Mesendoderm (in vitro differentiated cells): ENCODE data around the gene AFF1.

Experiments used
- DNase-seq: peaks from one replicate; pipeline ENCODE4 v3.0.0; 2013
- H2AK5ac ChIP-seq: 2 replicates; pipeline ENCODE4 v1.6.1; 2013; ENCODE audit warnings: low read length, inconsistent platforms
- H2BK120ac ChIP-seq: 2 replicates; pipeline ENCODE4 v1.6.1; 2013; ENCODE audit warnings: low read depth, mild to moderate bottlenecking, low read length, moderate library complexity, mixed read lengths
- H2BK15ac ChIP-seq: replicated peaks from 2 replicates; pipeline ENCODE4 v1.6.1; 2013; ENCODE audit warnings: low read depth, mild to moderate bottlenecking, moderate library complexity
- H2BK5ac ChIP-seq: 2 replicates; pipeline ENCODE4 v1.6.1; 2013; ENCODE audit warnings: low read length, inconsistent platforms
- H3K18ac ChIP-seq: 2 replicates; pipeline ENCODE4 v1.6.1; 2013; ENCODE audit warnings: mild to moderate bottlenecking, low read length, mixed read lengths
- H3K23ac ChIP-seq: one replicate; pipeline ENCODE4 v1.6.1; 2013; ENCODE audit warnings: low read length
- H3K27ac ChIP-seq: 2 replicates; pipeline ENCODE4 v1.5.1; 2013; ENCODE audit warnings: low read depth, mild to moderate bottlenecking, inconsistent platforms, low read length, moderate library complexity
- H3K27me3 ChIP-seq: 2 replicates; pipeline ENCODE4 v1.6.1; 2013; ENCODE audit warnings: low read length, control low read depth, mild to moderate bottlenecking, inconsistent platforms; ENCODE audit not compliant: insufficient read depth, poor library complexity
- H3K36me3 ChIP-seq: 2 replicates; pipeline ENCODE4 v1.6.1; 2013; ENCODE audit warnings: low read length, inconsistent platforms; ENCODE audit not compliant: control insufficient read depth, insufficient read depth
- H3K4ac ChIP-seq: one replicate; pipeline ENCODE4 v1.6.1; 2013; ENCODE audit warnings: low read depth, mild to moderate bottlenecking, low read length, moderate library complexity
- H3K4me1 ChIP-seq: 2 replicates; pipeline ENCODE4 v1.6.1; 2013; ENCODE audit warnings: low read depth, low read length, inconsistent platforms; ENCODE audit not compliant: control insufficient read depth
- H3K4me2 ChIP-seq: 2 replicates; pipeline ENCODE4 v1.6.1; 2013; ENCODE audit warnings: low read length
- H3K4me3 ChIP-seq: 2 replicates; pipeline ENCODE4 v1.5.1; 2013; ENCODE audit warnings: mild to moderate bottlenecking, low read length
- H3K56ac ChIP-seq: one replicate; pipeline ENCODE4 v1.6.1; 2013; ENCODE audit warnings: low read length
- H3K79me1 ChIP-seq: 2 replicates; pipeline ENCODE4 v1.6.1; 2013; ENCODE audit warnings: low read length, inconsistent platforms
- H3K79me2 ChIP-seq: 2 replicates; pipeline ENCODE4 v1.6.1; 2013; ENCODE audit warnings: mild to moderate bottlenecking, low read length; ENCODE audit not compliant: control insufficient read depth, insufficient read depth
- H3K9ac ChIP-seq: 2 replicates; pipeline ENCODE4 v1.6.1; 2013; ENCODE audit warnings: low read length, inconsistent platforms
- H4K5ac ChIP-seq: one replicate; pipeline ENCODE4 v1.6.1; 2013; ENCODE audit warnings: low read length
- H4K8ac ChIP-seq: one replicate; pipeline ENCODE4 v1.6.1; 2013; ENCODE audit warnings: low read depth, mild to moderate bottlenecking, control low read depth, low read length, moderate library complexity
- WGBS: extraction: QIAGEN DNeasy Blood & Tissue Kit; methylation state at CpG from one replicate; pipeline ENCODE4 v1.1.7; 2013; ENCODE audit warnings: low lambda C conversion rate, missing lambda C conversion rate; ENCODE audit not compliant: insufficient coverage; ENCODE audit errors: extremely low coverage; 5-methylcytosine and 5-hydroxymethylcytosine counted together

AFF1 gene

DNA sequence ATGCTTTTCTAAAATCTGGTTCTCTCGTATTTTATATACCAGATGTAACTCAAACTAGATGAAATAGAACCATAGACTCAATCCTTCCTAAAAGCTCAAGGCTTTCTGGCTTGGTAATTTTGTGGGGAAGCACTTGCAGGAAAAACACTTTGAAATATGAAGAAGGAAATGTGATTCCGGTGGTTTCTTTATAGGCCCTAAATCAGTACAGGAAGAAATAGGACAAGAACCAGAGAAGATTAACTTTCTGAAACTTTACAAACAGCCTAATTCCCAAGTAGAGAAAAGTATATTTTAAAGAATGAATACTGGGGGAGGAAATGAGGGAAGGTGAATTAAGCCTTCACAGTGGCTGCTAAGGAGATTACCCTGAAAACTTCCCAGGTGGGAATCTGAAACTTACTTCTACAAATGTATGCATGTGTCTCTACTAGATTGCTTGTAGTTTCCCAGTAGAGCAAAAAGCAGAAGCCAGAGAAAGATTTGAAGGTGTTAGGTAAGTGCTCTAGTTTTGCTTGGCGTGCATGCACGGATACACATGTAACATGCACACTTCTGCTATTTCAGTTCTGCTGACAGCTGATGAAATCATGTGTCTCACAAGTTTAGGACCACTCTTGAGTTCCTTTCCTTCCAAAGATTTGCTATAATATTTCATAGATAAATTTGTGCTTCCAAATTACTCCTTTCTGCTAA is 92.1 kb downstream of the AFF1 start:
- Histone ChIP-seq H2BK15ac (no peak overlapping the region), H4K8ac (no peak overlapping the region), H3K36me3 (no peaks in the 10 kb centered on the region), H3K4me1 (peaks cover 34% of the 10 kb centered on the region), H2BK5ac (no peak overlapping the region), H3K27ac (peak overlapping the region; percentile 43), H2AK5ac (no peak overlapping the region), H3K4me2 (no peak overlapping the region), H3K79me1 (peaks cover 4% of the 10 kb centered on the region), H3K27me3 (no peaks in the 10 kb centered on the region), H3K4ac (peak overlapping the region; percentile 67), H3K9ac (no peak overlapping the region), H3K18ac (no peak overlapping the region), H2BK120ac (no peak overlapping the region), H3K4me3 (no peak overlapping the region), H3K56ac (peak overlapping the region; percentile 63), H4K5ac (no peak overlapping the region), H3K79me2 (peaks cover 48% of the 10 kb centered on the region), H3K23ac (no peak overlapping the region)
- no peak for DNase-seq
- no CpG with 5 or more reads among the region's 4 CpGs for WGBS

DNA sequence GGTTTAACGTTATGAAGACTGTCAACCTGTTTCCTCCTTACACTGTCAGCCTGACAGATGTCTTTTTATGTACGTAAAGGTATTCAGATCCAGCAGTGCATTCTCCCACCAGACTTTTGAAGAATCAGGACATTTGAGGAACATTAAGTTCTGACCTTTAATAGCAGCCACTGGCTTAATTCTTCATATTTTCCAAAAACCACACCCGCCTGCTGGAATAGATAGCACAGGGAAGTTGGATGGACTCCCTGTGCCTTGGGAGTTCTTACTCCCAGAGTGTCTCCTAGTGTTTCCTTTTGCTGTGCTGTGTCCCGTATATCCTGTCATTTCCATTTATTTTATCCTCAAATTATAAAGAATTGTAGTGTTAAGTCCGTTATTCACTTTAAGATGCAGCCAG is 94.5 kb downstream of the AFF1 start:
- peak overlapping the region; percentile 62 for H3K4ac ChIP-seq
- H4K8ac ChIP-seq = no peak overlapping the region
- H4K5ac ChIP-seq = no peak overlapping the region
- no peak overlapping the region for H3K9ac ChIP-seq
- no peak for DNase-seq
- peak overlapping the region; percentile 27 for H3K27ac ChIP-seq
- peaks cover 52% of the 10 kb centered on the region for H3K79me2 ChIP-seq
- no peak overlapping the region for H2BK15ac ChIP-seq
- H3K79me1 ChIP-seq = peaks cover 4% of the 10 kb centered on the region
- no CpG with 5 or more reads among the region's 5 CpGs for WGBS
- peak overlapping the region; percentile 23 for H3K4me2 ChIP-seq
- no peak overlapping the region for H3K4me3 ChIP-seq
- peak overlapping the region; percentile 60 for H3K18ac ChIP-seq
- H3K27me3 ChIP-seq = no peaks in the 10 kb centered on the region
- H3K4me1 ChIP-seq = peaks cover 43% of the 10 kb centered on the region
- no peaks in the 10 kb centered on the region for H3K36me3 ChIP-seq
- no peak overlapping the region for H2BK120ac ChIP-seq
- peak overlapping the region; percentile 40 for H2AK5ac ChIP-seq
- peak overlapping the region; percentile 91 for H2BK5ac ChIP-seq
- peak overlapping the region; percentile 72 for H3K56ac ChIP-seq
- H3K23ac ChIP-seq = no peak overlapping the region

DNA sequence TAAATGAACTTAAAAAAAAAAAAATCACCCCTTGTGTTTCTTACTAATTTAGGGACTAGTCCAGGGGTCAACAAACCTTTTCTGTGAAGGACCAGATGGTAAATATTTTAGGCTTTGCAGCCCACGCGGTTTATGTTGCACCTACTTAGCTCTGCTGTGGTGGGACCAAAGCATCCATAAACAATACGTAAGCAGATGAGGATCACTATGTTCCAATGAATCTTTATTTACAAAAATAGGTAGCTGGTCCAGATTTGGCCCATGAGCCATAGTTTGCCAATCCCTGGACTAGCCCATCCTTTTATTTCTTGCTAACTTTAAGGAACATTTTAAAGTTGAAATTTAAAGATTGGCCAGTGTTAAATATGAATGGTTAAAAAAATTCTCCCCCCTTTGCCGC is 95.3 kb downstream of the AFF1 start:
- Histone ChIP-seq H3K23ac (no peak overlapping the region), H4K5ac (peak overlapping the region; percentile 59), H3K79me2 (peaks cover 57% of the 10 kb centered on the region), H3K27me3 (no peaks in the 10 kb centered on the region), H3K27ac (peak overlapping the region; percentile 91), H3K79me1 (peaks cover 4% of the 10 kb centered on the region), H3K4me1 (peaks cover 43% of the 10 kb centered on the region), H3K4ac (no peak overlapping the region), H2BK120ac (no peak overlapping the region), H4K8ac (no peak overlapping the region), H2BK5ac (peak overlapping the region; percentile 95), H3K36me3 (no peaks in the 10 kb centered on the region), H3K4me2 (no peak overlapping the region), H3K18ac (peak overlapping the region; percentile 97), H3K9ac (peak overlapping the region; percentile 58), H2BK15ac (no peak overlapping the region), H3K4me3 (no peak overlapping the region), H2AK5ac (no peak overlapping the region), H3K56ac (peak overlapping the region; percentile 82)
- DNase-seq = no peak
- WGBS = no CpG with 5 or more reads among the region's 4 CpGs

- H3K4me1 ChIP-seq = peaks cover 40% of the 10 kb centered on the region
- peak; percentile 95 for DNase-seq
- peak overlapping the region; percentile 91 for H3K27ac ChIP-seq
Observed at GRCh38 chr4:87030755-87031441, 96.1 kb downstream of the AFF1 start.

DNA sequence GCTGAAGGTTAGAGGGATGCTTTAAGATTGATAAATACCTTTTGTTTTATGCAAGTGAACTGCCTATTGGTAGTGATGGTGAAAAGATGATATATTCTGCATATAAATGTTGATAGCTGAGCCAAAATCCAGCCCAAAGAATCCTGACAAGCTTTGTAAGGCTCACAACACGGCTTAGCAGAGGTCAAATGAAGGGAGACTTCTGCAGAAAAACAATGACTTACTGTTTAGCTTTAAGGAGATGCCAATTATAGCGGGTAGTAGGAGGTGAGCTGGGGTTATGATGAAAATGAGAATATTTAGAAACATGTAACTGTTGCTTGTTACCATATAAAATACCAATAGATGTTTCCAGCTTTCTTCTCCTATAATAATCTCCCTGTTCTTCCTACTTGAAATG is 97.1 kb downstream of the AFF1 start:
- peak overlapping the region; percentile 47 for H2BK5ac ChIP-seq
- H4K5ac ChIP-seq = peak overlapping the region; percentile 0
- peak overlapping the region; percentile 61 for H2BK120ac ChIP-seq
- no peak overlapping the region for H3K23ac ChIP-seq
- peak overlapping the region; percentile 57 for H3K56ac ChIP-seq
- peaks cover 4% of the 10 kb centered on the region for H3K79me1 ChIP-seq
- no peaks in the 10 kb centered on the region for H3K27me3 ChIP-seq
- WGBS = no CpG with 5 or more reads among the region's 2 CpGs
- H3K9ac ChIP-seq = peak overlapping the region; percentile 8
- H4K8ac ChIP-seq = no peak overlapping the region
- peak overlapping the region; percentile 71 for H3K18ac ChIP-seq
- no peak overlapping the region for H3K4me2 ChIP-seq
- peaks cover 43% of the 10 kb centered on the region for H3K4me1 ChIP-seq
- H2AK5ac ChIP-seq = no peak overlapping the region
- H3K27ac ChIP-seq = peak overlapping the region; percentile 47
- H3K36me3 ChIP-seq = no peaks in the 10 kb centered on the region
- H3K4ac ChIP-seq = no peak overlapping the region
- no peak overlapping the region for H2BK15ac ChIP-seq
- H3K79me2 ChIP-seq = peaks cover 60% of the 10 kb centered on the region
- no peak for DNase-seq
- H3K4me3 ChIP-seq = no peak overlapping the region

More at GRCh38 chr4:87030755-87031441, 96.1 kb downstream of the AFF1 start:
- H2BK120ac ChIP-seq = no peak overlapping the region
- H3K27me3 ChIP-seq = no peaks in the 10 kb centered on the region
- H3K79me2 ChIP-seq = peaks cover 56% of the 10 kb centered on the region
- peak overlapping the region; percentile 82 for H3K56ac ChIP-seq
- H3K4me2 ChIP-seq = peak overlapping the region; percentile 15
- H3K4me3 ChIP-seq = no peak overlapping the region
- H4K8ac ChIP-seq = no peak overlapping the region
- no peak overlapping the region for H3K23ac ChIP-seq
- H3K9ac ChIP-seq = peak overlapping the region; percentile 58
- H3K36me3 ChIP-seq = no peaks in the 10 kb centered on the region
- peak overlapping the region; percentile 95 for H2BK5ac ChIP-seq
- peak overlapping the region; percentile 75 for H3K4ac ChIP-seq
- H2AK5ac ChIP-seq = peak overlapping the region; percentile 57
- no CpG with 5 or more reads among the region's 13 CpGs for WGBS
- H4K5ac ChIP-seq = no peak overlapping the region
- H2BK15ac ChIP-seq = no peak overlapping the region
- peak overlapping the region; percentile 46 for H3K18ac ChIP-seq
- H3K79me1 ChIP-seq = peaks cover 4% of the 10 kb centered on the region
